ENCODE results near the gene PPP2R5B.

Gene PPP2R5B

GRCh38 chr11:64896448-64897022 is 28.0 kb upstream of the PPP2R5B start:
- H3K36me3 ChIP-seq (ENCODE audit: control insufficient read depth, insufficient read depth, low read length): peaks cover 14% of the 10 kb centered on the region
- H3K4me3 ChIP-seq (ENCODE audit: low read length): no peak overlapping the region
- H3K27me3 ChIP-seq (ENCODE audit: control insufficient read depth, insufficient read depth, low read length): no peaks in the 10 kb centered on the region
- H3K27ac ChIP-seq (ENCODE audit: low read length): no peak overlapping the region
- no CpG with 5 or more reads among the region's 14 CpGs for WGBS (ENCODE audit: insufficient coverage, insufficient read length)
- no peaks in the 10 kb centered on the region; the same call in 1 of the 2 replicates for H3K4me1 ChIP-seq (ENCODE audit: control insufficient read depth, insufficient read depth, low read length)
- no peaks in the 10 kb centered on the region for H3K9me3 ChIP-seq (ENCODE audit: control insufficient read depth, insufficient read depth, low read length)
- no peak for DNase-seq (ENCODE audit: low read depth, low spot score)

GRCh38 chr11:64897381-64898075 is 27.0 kb upstream of the PPP2R5B start:
- no peaks in the 10 kb centered on the region; the same call in 1 of the 2 replicates for H3K4me1 ChIP-seq (ENCODE audit: control insufficient read depth, insufficient read depth, low read length)
- no peak overlapping the region for H3K27ac ChIP-seq (ENCODE audit: low read length)
- H3K36me3 ChIP-seq (ENCODE audit: control insufficient read depth, insufficient read depth, low read length): peaks cover 20% of the 10 kb centered on the region
- H3K4me3 ChIP-seq (ENCODE audit: low read length): no peak overlapping the region
- DNase-seq (ENCODE audit: low read depth, low spot score): no peak
- H3K27me3 ChIP-seq (ENCODE audit: control insufficient read depth, insufficient read depth, low read length): no peaks in the 10 kb centered on the region
- H3K9me3 ChIP-seq (ENCODE audit: control insufficient read depth, insufficient read depth, low read length): no peaks in the 10 kb centered on the region
- no CpG with 5 or more reads among the region's 19 CpGs for WGBS (ENCODE audit: insufficient coverage, insufficient read length)

DNA sequence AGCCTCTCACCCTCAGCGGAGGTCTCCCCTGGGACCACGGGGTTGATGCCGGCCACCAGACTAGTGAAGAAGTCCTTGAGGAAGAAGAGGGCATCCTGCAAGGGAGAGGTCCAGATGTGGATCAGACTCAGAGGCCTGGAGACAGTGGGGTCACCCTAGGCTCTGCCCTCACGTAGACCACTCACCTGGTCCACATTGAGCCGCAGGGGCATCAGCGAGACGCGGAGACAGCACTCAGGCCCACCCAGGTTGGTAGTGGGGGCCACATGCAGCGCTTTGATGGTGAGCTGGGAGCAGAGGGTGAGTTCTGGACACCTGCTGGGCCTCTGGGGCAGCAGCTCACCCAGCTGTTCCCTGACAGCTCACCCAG is 26.4 kb upstream of the PPP2R5B start:
- DNase-seq (ENCODE audit: low read depth, low spot score): no peak
- H3K4me3 ChIP-seq (ENCODE audit: low read length): no peak overlapping the region
- H3K27ac ChIP-seq (ENCODE audit: low read length): no peak overlapping the region
- no peaks in the 10 kb centered on the region for H3K9me3 ChIP-seq (ENCODE audit: control insufficient read depth, insufficient read depth, low read length)
- WGBS (ENCODE audit: insufficient coverage, insufficient read length): no CpG with 5 or more reads among the region's 9 CpGs
- no peaks in the 10 kb centered on the region for H3K27me3 ChIP-seq (ENCODE audit: control insufficient read depth, insufficient read depth, low read length)
- H3K4me1 ChIP-seq (ENCODE audit: control insufficient read depth, insufficient read depth, low read length): no peaks in the 10 kb centered on the region; the same call in 1 of the 2 replicates
- peaks cover 20% of the 10 kb centered on the region for H3K36me3 ChIP-seq (ENCODE audit: control insufficient read depth, insufficient read depth, low read length)

- Histone ChIP-seq H3K4me3 (ENCODE audit: low read length) (no peak overlapping the region), H3K4me1 (ENCODE audit: control insufficient read depth, insufficient read depth, low read length) (no peaks in the 10 kb centered on the region; the same call in 1 of the 2 replicates), H3K36me3 (ENCODE audit: control insufficient read depth, insufficient read depth, low read length) (peaks cover 20% of the 10 kb centered on the region), H3K27ac (ENCODE audit: low read length) (no peak overlapping the region), H3K27me3 (ENCODE audit: control insufficient read depth, insufficient read depth, low read length) (no peaks in the 10 kb centered on the region), H3K9me3 (ENCODE audit: control insufficient read depth, insufficient read depth, low read length) (no peaks in the 10 kb centered on the region)
- WGBS (ENCODE audit: insufficient coverage, insufficient read length): no CpG with 5 or more reads among the region's 19 CpGs
- DNase-seq (ENCODE audit: low read depth, low spot score): no peak
These were observed 25.9 kb upstream of the PPP2R5B start for GRCh38 chr11:64898541-64898940.

DNA sequence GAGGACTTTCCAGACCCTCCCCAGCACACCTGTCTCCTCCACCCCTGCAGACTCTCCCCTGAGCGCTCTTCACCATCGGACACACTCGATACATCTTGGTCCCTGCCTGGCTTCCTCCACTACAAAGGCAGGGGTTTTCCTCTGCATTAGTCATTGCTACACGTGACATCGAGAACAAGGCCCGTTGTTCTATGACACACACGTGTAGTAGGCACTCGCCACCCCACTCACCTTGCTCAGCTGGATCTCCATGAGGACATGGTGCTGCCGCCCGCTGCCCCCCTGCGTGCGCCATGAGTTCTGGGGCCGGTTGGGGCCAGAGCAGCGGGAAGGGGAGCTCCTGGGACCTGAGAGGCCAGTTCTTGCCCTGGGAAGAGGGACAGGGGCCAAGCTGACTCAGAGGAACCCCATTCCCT is 24.2 kb upstream of the PPP2R5B start:
- no CpG with 5 or more reads among the region's 14 CpGs for WGBS (ENCODE audit: insufficient coverage, insufficient read length)
- peaks cover 16% of the 10 kb centered on the region for H3K36me3 ChIP-seq (ENCODE audit: control insufficient read depth, insufficient read depth, low read length)
- H3K9me3 ChIP-seq (ENCODE audit: control insufficient read depth, insufficient read depth, low read length): no peaks in the 10 kb centered on the region
- DNase-seq (ENCODE audit: low read depth, low spot score): no peak
- H3K4me3 ChIP-seq (ENCODE audit: low read length): no peak overlapping the region
- no peak overlapping the region for H3K27ac ChIP-seq (ENCODE audit: low read length)
- H3K4me1 ChIP-seq (ENCODE audit: control insufficient read depth, insufficient read depth, low read length): no peaks in the 10 kb centered on the region
- no peaks in the 10 kb centered on the region for H3K27me3 ChIP-seq (ENCODE audit: control insufficient read depth, insufficient read depth, low read length)

DNA sequence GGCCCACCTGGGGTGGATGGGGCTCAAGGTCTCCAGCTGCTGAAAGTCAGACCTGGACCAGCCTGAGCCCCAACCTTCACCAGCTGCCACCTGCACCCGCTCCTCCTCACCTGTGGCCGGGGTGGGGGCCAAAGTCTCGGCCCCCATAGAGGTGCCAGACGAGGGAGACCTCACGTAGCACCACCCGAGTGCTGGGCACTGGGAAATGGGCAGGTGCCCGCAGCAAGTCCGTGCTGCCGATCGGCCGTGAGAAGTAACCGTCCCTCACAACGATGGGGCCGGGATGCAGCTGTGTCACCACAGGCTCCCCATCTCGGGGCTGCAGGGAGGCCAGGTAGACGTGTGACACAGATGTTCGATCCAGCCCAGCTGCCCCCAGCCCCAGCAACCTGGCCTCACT is 23.7 kb upstream of the PPP2R5B start:
- H3K36me3 ChIP-seq (ENCODE audit: control insufficient read depth, insufficient read depth, low read length): peaks cover 21% of the 10 kb centered on the region

DNA sequence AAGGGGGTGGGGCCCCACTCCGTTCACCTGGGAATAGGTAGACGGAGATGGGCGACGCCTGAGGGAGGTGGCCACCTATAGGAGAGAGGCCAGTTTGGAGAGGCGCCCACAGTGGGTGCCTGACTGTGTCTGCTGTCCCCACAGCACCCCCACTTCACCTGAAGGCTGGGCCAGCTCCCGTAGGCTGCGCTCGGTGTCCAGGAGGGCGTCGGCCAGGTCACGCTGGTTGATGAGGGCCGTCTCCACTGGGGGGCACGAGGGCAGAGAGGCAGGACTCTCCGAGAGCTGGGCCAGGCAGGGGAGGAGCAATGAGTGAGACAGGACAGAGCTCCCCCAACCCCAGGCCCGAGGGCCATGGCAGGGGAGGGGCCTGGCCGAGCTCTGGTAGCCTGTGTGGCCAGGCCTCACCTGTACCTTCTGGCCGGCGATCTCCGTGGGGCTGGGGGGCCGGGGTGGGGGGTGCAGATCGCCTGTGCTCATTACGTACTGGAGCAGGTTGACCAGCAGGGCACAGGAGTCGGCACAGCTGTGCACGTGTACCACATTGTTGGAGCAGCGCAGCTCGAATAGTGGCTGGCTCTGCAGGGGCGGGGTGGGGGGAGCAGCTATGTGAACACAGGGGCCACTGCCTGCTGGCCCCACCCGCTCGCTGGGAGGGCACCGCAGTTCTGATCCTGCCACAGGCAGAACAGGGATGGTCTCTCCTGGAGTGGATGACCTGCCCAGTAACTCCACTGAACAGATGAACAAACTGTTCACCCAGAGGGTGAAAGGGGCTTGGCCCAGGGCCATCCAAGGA is 22.2 kb upstream of the PPP2R5B start:
- peaks cover 29% of the 10 kb centered on the region for H3K36me3 ChIP-seq (ENCODE audit: control insufficient read depth, insufficient read depth, low read length)
- H3K27me3 ChIP-seq (ENCODE audit: control insufficient read depth, insufficient read depth, low read length): no peaks in the 10 kb centered on the region
- no peak overlapping the region for H3K4me3 ChIP-seq (ENCODE audit: low read length)
- H3K9me3 ChIP-seq (ENCODE audit: control insufficient read depth, insufficient read depth, low read length): no peaks in the 10 kb centered on the region
- no CpG with 5 or more reads among the region's 30 CpGs for WGBS (ENCODE audit: insufficient coverage, insufficient read length)
- no peak for DNase-seq (ENCODE audit: low read depth, low spot score)
- H3K4me1 ChIP-seq (ENCODE audit: control insufficient read depth, insufficient read depth, low read length): no peaks in the 10 kb centered on the region
- H3K27ac ChIP-seq (ENCODE audit: low read length): no peak overlapping the region

More for the DNA sequence above, 23.7 kb upstream of the PPP2R5B start:
- no peaks in the 10 kb centered on the region for H3K4me1 ChIP-seq (ENCODE audit: control insufficient read depth, insufficient read depth, low read length)
- no CpG with 5 or more reads among the region's 17 CpGs for WGBS (ENCODE audit: insufficient coverage, insufficient read length)
- H3K4me3 ChIP-seq (ENCODE audit: low read length): no peak overlapping the region
- H3K9me3 ChIP-seq (ENCODE audit: control insufficient read depth, insufficient read depth, low read length): no peaks in the 10 kb centered on the region
- H3K27me3 ChIP-seq (ENCODE audit: control insufficient read depth, insufficient read depth, low read length): no peaks in the 10 kb centered on the region
- no peak for DNase-seq (ENCODE audit: low read depth, low spot score)
- H3K27ac ChIP-seq (ENCODE audit: low read length): no peak overlapping the region

- no CpG with 5 or more reads among the region's 23 CpGs for WGBS (ENCODE audit: insufficient coverage, insufficient read length)
- H3K27ac ChIP-seq (ENCODE audit: low read length): no peak overlapping the region
- no peaks in the 10 kb centered on the region for H3K9me3 ChIP-seq (ENCODE audit: control insufficient read depth, insufficient read depth, low read length)
- H3K36me3 ChIP-seq (ENCODE audit: control insufficient read depth, insufficient read depth, low read length): peaks cover 29% of the 10 kb centered on the region
- no peaks in the 10 kb centered on the region for H3K4me1 ChIP-seq (ENCODE audit: control insufficient read depth, insufficient read depth, low read length)
- no peak overlapping the region for H3K4me3 ChIP-seq (ENCODE audit: low read length)
- no peaks in the 10 kb centered on the region for H3K27me3 ChIP-seq (ENCODE audit: control insufficient read depth, insufficient read depth, low read length)
- no peak for DNase-seq (ENCODE audit: low read depth, low spot score)
These were observed 21.1 kb upstream of the PPP2R5B start for GRCh38 chr11:64903291-64903833.

GRCh38 chr11:64905516-64906313 is 18.8 kb upstream of the PPP2R5B start:
- Histone ChIP-seq H3K27me3 (ENCODE audit: control insufficient read depth, insufficient read depth, low read length) (no peaks in the 10 kb centered on the region), H3K27ac (ENCODE audit: low read length) (no peak overlapping the region), H3K9me3 (ENCODE audit: control insufficient read depth, insufficient read depth, low read length) (no peaks in the 10 kb centered on the region), H3K4me1 (ENCODE audit: control insufficient read depth, insufficient read depth, low read length) (no peaks in the 10 kb centered on the region), H3K36me3 (ENCODE audit: control insufficient read depth, insufficient read depth, low read length) (peaks cover 35% of the 10 kb centered on the region), H3K4me3 (ENCODE audit: low read length) (no peak overlapping the region)
- no CpG with 5 or more reads among the region's 25 CpGs for WGBS (ENCODE audit: insufficient coverage, insufficient read length)
- DNase-seq (ENCODE audit: low read depth, low spot score): no peak

DNA sequence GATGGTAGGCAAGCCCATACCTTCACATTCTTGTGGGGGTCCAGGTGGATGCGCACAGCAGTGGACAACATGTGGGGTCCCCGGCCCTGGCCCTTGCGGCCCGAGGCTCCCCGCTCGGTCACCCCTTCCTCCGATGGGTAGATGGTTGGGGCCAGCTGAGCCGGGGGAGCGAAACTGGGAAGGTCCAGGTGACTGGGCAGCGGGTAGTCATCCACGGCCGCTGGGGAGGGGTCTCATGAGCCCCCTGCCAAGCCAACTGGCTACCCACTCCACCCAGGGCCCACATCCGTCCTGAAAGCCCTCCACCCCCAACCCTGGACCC is 18.2 kb upstream of the PPP2R5B start:
- no peaks in the 10 kb centered on the region for H3K9me3 ChIP-seq (ENCODE audit: control insufficient read depth, insufficient read depth, low read length)
- DNase-seq (ENCODE audit: low read depth, low spot score): no peak
- no peak overlapping the region for H3K4me3 ChIP-seq (ENCODE audit: low read length)
- no CpG with 5 or more reads among the region's 13 CpGs for WGBS (ENCODE audit: insufficient coverage, insufficient read length)
- H3K36me3 ChIP-seq (ENCODE audit: control insufficient read depth, insufficient read depth, low read length): peaks cover 40% of the 10 kb centered on the region
- no peaks in the 10 kb centered on the region for H3K4me1 ChIP-seq (ENCODE audit: control insufficient read depth, insufficient read depth, low read length)
- H3K27me3 ChIP-seq (ENCODE audit: control insufficient read depth, insufficient read depth, low read length): no peaks in the 10 kb centered on the region
- H3K27ac ChIP-seq (ENCODE audit: low read length): no peak overlapping the region

All from iPS DF 6.9 (cell line).